C1 segment of cervical spinal cord (tissue), 14 donors: ENCODE results near the gene TRIM44.
A peak's percentile ranks its signal among the peaks of the same experiment; 100 is the strongest.
"Not testable (repeated sequence)": the region's sequence is repeated elsewhere in the genome, so short reads cannot be mapped to it uniquely, and the experiment has no call there.

ENCODE experiments used
- DNase-seq, 14 donors: peaks; one replicate each; lab custom pipeline; 2025; lab: John Stamatoyannopoulos, UW

Gene TRIM44

DNA sequence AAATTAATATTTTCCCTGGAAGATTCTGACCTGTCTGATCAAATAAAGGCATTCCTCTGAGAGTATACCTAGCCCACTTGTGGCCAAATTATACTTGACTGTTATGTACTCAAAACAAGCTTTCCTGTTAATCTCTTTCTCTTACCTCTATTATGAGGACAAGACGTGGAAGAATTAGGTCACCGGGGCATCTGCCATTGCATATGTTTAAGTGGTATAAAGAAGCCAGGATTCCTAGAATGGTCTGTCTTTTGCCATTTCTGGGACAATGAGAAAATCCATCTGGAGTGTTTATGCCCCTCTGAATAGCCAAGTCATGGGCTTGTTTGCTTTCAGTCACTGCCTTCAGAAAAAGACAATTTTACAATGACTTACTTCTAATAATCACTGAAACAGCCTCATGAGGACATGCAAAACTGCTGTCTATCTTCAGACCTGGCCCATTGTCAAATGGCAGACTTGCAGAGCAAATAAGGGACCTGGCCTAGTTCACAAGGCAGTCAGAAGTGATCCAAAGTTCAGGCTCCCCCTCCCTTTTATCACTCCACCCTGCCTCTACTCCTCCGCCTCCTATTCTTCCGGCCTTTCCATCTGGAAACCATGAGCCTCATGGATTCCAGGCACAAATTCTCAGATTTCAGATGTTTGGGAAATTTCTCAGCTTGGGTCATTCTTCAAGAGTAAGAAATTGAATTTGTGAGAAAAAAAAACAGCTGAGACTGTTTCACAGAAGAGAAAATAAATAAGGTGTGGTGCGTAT is 153.2 kb downstream of the TRIM44 start:
- peak in 1 of 14 donors; percentile 37 for DNase-seq

DNA sequence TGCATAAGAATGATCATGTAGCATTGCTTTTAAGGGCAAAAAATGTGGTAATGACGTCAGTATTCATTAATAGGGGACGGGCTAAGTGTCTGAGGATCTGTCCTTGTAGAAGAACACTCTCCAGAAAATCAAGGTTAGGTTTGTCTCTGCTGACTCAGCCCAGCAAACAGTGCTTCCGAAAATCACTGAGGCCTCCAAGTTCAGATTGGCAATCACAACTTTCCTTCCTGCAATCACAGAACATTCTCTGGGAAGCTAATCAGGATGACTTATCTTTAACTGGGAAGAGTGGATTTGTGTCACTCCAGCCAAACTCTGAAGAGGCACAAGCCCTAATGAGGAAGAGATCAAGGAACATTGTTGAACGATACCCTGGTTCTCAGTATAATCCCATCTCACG is 158.0 kb downstream of the TRIM44 start:
- DNase-seq = no peak

DNA sequence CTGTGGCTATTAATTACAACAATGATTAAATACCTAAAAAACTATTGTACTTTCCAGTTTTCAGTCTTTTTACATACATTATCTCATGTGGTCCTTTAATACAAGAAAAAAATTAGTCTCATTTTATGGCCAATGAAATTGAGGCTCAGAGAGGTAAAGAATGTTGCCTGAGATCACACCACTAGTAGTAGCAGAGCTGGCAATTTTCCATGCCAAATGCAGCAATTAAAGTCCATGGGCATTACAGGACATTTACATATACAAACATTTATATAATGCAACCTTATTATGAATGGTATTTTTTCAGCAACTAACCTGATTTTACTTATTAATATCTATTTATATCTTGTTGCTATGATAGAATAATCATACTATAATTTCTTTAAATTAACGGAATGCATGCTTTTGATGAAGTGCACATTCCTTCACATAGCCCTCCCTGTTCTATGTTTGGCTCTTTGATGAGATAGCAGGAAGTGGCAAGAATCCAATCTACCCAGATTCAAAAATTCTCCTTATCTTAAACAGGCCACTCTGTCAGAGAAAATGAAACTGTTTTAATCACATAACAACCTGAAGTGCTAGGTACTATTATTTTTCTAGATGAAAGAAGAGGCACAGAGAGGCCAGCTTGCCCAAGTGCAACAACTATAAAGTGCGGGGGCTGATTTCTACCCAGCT is 160.4 kb downstream of the TRIM44 start:
- no peak for DNase-seq

DNA sequence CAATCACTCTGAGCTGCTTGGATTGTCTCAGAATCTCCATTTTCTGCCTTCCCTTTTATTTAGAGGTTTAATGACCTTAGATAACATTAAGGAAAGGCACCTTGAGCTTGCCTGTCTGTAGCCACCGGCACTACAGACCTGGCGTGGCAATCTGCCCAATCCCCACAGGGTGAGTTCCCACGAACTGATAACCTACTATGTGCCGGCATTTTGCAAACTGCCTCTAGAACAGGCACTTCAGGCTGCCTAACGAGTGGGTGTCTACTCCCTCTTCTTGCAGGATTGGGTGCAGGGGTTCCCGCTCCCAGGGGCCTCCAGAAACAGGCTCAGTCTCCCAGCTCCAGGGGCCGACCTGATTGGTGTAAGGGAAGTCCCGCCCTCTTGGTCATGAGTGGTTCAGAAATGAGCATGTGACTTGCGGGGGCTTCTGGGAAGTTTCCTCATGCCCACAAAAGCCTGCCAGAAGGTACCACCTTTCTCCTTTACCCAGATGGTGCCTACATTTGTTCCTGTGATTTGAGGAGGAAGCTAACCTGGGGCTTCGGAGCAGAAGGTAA is 161.2 kb downstream of the TRIM44 start:
- no peak for DNase-seq

DNA sequence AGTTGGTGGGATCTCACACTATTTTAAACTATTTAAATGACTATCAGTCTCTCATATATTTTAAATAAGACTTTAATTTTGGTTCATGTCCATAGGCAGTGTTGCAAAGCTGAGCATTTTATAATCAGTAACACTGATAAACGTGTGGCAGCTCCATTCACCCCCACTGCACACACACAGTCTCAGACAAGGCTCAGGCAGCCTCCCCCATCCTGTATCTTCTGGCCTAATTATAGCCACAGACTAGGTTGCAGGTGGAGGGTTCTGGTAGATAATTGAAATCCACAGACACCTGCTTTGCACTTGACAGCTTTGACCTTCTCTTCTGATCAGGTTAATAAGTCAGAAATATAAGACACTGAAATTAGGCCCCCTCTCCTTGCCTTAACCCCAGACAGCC is 162.8 kb downstream of the TRIM44 start:
- DNase-seq = no peak

DNA sequence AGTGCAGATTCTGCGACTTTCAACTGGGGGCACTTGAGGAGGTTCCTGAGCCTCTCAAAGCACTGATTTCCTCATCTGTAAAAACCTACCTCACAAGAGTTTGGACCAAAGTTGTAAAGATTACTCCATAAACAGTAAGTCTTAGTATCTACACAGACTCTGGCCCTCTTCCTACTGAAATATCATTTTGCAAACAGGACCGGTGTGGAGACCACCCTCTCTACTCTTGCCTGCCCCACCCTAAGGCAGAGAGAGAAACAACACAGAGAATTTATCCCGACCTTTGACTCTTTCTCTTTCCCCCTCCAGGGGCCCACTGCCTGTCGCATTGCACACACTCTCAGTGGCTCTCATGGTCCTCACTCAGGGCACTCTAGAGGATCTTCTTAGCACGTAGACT is 163.4 kb downstream of the TRIM44 start:
- no peak for DNase-seq

DNA sequence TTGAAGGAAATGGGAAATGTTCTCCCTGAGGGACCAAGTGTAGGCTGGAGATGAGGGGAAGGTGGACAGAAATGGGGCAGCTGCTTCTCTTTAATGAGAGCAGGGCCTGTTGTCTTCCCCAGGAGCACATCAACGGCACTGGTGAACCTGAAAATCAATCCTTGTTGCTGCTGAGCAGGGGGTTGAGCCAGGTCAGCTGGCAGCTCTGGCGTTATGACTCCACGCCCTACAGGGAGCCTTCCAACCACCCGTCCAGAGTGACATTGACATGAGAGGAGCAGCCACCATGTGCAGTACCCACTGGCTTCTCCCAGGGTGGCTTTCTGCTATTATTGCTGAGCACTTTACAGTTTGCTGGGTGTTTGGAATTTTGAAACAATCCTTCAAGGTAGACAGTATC is 164.4 kb downstream of the TRIM44 start:
- DNase-seq = no peak

DNA sequence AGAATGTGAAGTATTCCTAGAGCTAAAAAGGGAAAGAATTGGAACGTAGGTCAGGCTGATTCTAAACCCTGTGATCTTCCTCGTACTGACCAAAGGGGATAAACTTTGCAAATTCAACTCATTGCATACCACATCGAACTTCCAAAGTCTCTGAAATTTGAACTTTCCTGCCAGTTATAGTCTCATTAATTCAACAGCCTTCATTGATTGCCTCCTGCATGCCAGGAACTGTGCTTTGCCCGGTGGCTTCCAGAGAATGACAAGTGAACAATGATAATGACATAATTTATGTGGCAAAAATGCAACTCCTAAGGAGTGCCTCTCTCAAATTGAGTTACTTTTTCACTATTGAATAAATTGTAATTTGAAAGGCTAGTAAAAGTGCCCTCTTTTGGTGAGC is 173.6 kb downstream of the TRIM44 start:
- peak in 1 of 14 donors; percentile 3 for DNase-seq

DNA sequence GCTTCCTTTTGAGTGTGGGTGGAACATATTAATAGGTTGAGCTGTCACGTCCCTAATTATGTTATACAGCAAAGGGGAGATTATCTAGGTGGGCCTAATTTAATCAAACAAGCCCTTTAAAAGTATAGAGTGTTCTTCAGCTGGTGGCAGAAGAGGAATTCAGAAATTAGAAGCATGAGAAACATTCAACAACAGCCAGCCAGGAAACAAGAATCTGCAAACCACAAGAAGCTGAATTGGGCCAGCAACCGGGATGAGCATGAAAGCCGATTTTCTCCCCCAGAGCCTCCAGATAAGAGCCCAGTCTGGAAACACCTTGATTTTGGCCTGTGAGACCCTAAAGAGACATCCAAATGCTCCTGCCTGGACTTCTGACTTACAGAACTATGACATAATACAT is 175.5 kb downstream of the TRIM44 start:
- no peak for DNase-seq

DNA sequence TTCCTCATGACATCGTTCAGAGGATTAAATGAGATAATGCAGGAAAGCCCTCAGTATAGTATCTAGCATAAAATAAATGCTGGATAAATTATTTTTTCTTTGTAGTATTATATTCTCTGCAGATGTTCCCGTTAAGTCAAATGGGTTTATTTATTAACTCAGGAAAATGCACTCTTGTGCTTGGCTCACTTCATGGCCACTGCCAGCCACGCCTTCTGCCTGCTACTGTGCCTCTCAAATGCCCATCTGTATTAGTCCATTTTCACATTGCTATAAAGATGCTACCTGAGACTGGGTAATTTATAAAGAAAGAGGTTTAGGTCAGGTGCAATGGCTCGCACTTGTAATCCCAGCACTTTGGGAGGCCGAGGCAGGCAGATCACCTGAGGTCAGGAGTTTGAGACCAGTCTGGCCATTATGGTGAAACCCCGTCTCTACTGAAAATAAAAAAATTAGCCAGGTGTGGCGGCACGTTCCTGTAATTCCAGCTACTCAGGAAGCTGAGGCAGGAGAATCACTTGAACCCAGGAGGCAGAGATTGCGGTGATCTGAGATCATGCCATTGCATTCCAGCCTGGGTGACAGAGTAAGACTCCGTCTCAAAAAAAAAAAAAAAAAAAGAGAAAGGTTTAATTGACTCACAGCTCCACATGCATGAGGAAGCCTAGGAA is 176.3 kb downstream of the TRIM44 start:
- not testable (repeated sequence) for DNase-seq

DNA sequence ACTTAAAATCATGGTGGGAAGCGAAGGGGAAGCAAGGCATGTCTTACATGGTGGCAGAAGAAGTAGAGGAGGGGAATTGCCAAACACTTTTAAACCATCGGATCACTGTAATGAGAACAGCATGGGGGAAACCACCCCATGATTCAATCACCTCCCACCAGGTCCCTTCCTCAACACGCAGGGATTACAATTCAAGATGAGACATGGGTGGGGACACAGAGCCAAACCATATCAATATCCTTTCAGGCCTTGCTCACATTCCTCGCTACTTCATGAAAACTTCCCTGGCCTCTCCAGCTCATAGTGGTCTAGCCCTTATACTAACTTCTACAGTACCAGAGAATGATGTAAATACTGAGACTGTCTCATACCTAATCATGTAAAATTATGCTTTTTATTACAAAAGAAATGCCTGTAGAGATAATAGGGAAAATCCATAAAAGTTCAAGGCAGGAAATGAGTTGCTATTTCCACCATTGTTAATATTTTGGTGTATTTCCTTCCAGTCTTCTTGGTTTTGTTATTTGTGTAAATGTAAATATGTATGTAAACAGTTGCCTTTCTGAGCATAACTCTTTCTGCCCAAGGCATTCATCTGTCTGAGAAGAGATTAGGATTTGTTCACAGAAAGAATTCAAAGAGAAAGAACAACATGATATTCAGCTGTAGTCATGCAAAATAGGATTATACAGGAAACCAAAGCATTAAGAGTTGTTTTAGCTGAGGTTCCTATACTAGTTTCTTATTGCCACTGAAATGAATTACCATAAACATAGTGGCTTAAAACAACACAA is 177.0 kb downstream of the TRIM44 start:
- no peak for DNase-seq

DNA sequence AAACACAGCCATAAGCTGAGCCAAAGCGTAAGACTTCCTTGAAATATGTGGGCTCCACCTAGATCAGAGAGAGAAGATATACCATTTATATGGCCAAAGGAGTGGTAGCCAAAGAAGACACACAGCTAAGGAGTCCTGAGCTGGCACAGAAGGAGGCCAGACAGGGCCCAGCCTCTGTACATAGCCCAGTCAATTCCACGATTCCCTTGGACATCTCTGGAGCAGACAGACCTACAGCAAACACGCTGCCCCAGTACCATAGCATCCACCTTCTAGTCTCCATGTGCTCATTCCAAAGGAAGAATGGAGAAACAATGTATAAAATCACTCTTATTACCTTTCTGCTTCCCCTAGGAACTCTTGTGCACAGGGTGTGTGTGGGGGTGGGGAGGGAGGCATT is 179.2 kb downstream of the TRIM44 start:
- no peak for DNase-seq

DNA sequence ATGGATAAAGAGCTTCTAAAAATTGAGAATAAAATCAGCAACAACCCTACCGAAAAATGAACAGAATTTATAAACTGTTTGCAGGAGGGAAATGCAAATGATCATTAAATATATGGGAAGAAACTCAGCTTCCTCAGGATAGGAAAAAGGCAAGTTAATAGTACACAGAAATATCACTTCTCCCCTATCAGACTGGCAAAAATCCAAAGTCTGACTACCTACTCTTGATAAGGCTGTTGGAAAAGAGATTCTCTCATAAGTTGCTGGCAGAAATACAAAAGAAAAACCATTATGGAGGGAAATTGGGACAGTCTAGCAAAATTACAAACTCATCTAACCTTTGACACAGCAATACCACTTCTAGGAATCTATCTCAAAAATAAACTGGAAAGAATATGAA is 180.4 kb downstream of the TRIM44 start:
- DNase-seq = no peak

DNA sequence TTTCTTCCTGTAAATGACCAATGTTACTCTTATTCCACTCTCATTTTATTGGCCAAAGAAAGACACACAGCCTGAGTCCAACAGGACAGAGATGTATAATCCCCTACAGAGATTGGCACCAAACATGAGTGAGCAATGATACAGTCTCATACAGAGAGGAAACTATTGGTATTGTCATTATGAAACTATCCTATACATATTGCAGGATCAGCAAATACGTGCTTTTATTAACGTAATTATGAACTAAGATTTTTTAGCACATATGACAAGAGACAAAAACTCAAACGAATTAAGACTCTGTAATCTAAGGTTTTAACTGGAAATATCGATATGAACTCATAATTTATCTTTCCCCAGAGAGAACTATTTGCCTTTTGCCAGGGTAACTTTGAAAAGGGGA is 182.0 kb downstream of the TRIM44 start:
- no peak for DNase-seq

DNA sequence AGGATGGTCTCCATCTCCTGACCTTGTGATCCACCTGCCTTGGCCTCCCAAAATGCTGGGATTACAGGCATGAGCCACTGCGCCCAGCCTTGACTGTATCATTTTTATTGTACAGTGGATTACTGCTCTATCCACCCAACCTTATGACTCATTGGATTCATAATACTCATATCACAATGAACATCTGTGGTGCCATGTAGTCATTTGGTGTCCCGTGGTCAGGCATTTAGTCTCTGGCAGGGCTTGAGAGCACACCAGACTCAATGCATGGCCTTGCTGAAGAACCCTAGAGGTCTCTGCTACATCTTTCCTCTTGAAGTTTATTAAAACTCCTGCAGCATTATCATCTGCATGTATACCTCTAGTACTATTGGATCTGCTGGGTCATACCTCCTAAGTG is 183.3 kb downstream of the TRIM44 start:
- DNase-seq = no peak

DNA sequence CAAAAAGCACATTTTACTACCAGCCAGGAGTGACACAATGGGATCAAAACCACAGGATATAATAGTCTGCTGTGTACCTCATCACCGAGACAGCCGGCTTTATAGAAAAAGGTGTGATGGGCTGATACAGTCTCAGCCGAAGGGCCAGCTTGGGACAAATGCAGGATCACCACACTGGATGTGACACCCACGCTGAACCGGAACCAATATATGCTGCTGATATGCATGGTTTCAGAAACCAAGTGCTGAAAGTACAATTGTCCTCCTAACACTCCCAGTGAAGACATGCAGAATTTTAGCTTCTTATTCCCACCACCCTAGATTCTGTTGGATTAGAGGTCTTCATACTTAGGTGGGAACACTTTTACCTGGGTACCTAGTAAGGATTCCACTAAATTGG is 184.3 kb downstream of the TRIM44 start:
- no peak for DNase-seq

DNA sequence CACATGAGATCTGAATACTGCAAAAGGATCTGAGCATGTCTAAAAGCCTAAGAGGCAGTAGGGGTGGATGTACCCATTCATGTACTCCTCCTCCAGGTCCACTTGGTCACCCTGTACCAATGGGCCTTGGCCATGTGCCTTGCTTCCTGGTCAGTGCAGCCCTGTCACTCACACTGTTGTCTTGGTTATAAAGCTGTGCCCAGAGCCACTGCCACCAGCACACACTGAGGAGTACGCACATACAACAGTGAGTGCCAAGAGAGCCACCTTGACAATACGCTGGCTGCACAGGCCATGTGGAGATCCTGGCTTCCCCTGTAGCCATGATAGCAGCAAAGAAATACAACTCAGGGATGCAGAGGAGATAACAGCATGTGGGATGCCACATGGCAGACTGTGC is 184.9 kb downstream of the TRIM44 start:
- peak in 1 of 14 donors; percentile 85 for DNase-seq

DNA sequence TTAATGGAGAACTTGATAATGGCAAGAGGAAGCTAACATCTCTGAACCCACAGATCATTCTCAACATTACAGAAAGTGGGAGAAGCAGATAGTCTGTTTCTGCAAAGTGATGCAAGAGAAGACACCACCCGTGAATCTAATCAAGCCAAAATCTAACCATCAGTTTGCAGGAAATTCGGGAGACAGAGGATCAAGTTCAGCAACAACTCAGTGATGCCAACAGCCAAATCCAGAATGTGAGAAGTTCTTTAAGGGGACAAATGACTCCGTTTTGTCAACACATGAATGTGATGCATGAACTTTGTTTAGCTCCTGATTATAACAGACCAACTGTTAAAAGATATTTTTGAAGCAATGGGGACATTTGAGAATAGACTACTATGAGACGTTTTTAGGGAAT is 186.0 kb downstream of the TRIM44 start:
- DNase-seq = no peak

DNA sequence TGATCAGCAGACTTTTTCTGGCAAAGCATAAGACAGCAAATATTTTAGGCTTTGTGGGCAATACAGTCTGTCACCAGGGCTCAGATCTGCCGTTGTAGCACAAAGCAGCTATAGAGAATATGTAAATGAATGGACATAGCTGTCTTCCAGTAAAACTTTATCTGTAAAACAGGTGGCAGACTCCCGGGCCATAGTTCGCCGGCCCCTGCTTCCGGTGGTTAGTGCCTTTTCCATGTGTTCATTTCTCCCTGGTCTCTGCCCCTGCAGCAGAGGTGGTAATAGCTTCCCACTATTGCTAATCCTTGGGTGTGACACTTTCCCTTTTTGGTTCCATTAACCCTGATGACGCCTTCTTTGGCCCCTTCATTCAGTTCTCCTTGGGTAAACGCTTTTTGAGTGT is 187.6 kb downstream of the TRIM44 start:
- DNase-seq = no peak

DNA sequence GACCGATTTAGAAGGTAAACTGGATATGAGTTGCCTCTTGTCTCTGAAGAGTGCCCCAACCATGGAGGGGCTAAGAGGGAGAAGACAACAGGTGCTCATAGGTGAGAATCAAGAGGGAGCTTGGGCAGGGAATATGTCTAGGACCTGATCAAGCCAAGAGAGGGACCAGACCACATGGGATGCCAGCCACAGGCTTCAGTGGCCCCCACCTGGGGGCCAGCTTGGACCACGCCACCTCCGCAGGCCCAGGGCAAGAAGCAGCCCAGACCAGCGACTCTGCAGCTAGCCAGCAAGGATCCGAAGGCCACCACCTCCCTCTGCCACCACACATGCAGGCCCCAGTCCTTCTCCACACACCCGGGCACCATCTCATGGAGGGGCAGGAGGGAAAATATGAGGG is 188.8 kb downstream of the TRIM44 start:
- DNase-seq = no peak

DNA sequence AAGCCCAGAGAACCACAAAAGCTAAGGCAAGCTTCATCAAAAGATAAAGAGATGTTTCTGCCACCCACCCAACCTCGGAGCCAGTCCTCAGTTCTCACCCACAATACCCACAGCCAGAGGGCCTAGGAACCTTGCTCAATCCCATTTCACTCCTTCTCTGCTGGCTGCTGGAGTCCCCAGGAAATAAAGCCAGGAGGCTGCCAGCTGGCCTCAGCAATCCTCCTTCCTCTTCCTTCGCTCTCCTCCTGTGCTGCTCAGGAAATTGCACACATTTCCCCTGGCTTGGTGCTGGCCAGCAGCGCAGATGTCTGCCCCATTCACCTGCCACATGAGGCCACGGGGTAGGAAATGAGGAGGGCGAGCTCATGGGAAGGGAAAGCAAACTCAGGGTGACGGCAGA is 189.5 kb downstream of the TRIM44 start:
- peak in 3 of 14 donors; percentile 14 to 98 (median 41) for DNase-seq

DNA sequence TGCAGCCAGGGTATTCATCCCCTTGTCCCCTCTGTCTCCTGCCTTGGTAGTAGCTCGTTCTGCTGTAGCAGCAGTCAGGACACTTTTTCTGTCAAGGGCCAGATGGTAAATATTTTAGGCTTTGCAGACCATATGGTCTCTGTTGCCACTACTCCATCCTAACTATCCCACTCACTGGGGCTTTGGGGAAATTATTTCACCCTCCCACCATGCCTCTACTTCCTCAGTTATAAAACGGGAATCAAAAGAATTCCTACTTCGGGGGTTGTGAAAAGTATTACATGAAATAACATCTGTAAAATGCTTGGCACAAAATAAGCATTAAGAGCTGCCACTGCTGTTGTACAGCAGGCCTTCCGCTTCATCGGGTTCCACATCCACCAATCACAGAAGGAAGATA is 191.4 kb downstream of the TRIM44 start:
- DNase-seq = peak in 1 of 14 donors; percentile 89
